Parathyroid adenoma (tissue), 2 donors: ENCODE measurements around the gene MAP2K2.

ENCODE experiments used
- H2AFZ ChIP-seq: fragments of 300-600 bp; sonication (generic); one replicate; pipeline ENCODE4 v1.7.0; 2017; ENCODE audit warnings: antibody characterized with exemption, mild to moderate bottlenecking
- H3K27ac ChIP-seq: fragments of 300-600 bp; sonication (generic); one replicate; pipeline ENCODE4 v1.7.0; 2017
- H3K27me3 ChIP-seq: fragments of 300-600 bp; sonication (generic); one replicate; pipeline ENCODE4 v1.7.0; 2017; ENCODE audit warnings: low read length; ENCODE audit not compliant: control insufficient read depth, insufficient read depth
- H3K36me3 ChIP-seq: fragments of 300-600 bp; sonication (generic); one replicate; pipeline ENCODE4 v1.7.0; 2017; ENCODE audit warnings: low read length; ENCODE audit not compliant: control insufficient read depth, insufficient read depth
- H3K4me1 ChIP-seq: fragments of 300-600 bp; sonication (generic); one replicate; pipeline ENCODE4 v1.7.0; 2017; ENCODE audit warnings: control low read depth
- H3K4me2 ChIP-seq: fragments of 300-600 bp; sonication (generic); one replicate; pipeline ENCODE4 v1.7.0; 2017; ENCODE audit warnings: low read length
- H3K4me3 ChIP-seq: fragments of 300-600 bp; sonication (generic); one replicate; pipeline ENCODE4 v1.7.0; 2017; ENCODE audit warnings: low read depth, low read length
- H3K79me2 ChIP-seq: fragments of 300-600 bp; sonication (generic); one replicate; pipeline ENCODE4 v1.7.0; 2017; ENCODE audit warnings: control low read depth
- H3K9ac ChIP-seq: fragments of 300-600 bp; sonication (generic); one replicate; pipeline ENCODE4 v1.7.0; 2017; ENCODE audit warnings: mild to moderate bottlenecking
- H3K9me3 ChIP-seq: fragments of 300-600 bp; sonication (generic); one replicate; pipeline ENCODE4 v1.7.0; 2017; ENCODE audit warnings: low read length; ENCODE audit not compliant: control insufficient read depth
- CTCF ChIP-seq: fragments of 300-600 bp; sonication (generic); IDR thresholded peaks from one replicate; pipeline ENCODE4 v1.7.0; 2017; ENCODE audit warnings: antibody characterized with exemption, mild to moderate bottlenecking
- donor health status: primary hyperparathyroidism.

Gene MAP2K2

GRCh38 chr19:4121273-4121612, 2.7 kb downstream of the MAP2K2 start:
- H3K4me1 ChIP-seq = peaks cover 7% of the 10 kb centered on the region
- no peaks in the 10 kb centered on the region for H3K36me3 ChIP-seq
- no peaks in the 10 kb centered on the region for H3K9me3 ChIP-seq
- no peak overlapping the region for H3K4me2 ChIP-seq
- no peak overlapping the region for H3K27ac ChIP-seq
- no peak overlapping the region for H3K9ac ChIP-seq
- peaks cover 18% of the 10 kb centered on the region for H3K79me2 ChIP-seq
- no peak overlapping the region for H3K4me3 ChIP-seq
- TF ChIP-seq CTCF = no peak
- H3K27me3 ChIP-seq = no peaks in the 10 kb centered on the region
- H2AFZ ChIP-seq = no peak overlapping the region

DNA sequence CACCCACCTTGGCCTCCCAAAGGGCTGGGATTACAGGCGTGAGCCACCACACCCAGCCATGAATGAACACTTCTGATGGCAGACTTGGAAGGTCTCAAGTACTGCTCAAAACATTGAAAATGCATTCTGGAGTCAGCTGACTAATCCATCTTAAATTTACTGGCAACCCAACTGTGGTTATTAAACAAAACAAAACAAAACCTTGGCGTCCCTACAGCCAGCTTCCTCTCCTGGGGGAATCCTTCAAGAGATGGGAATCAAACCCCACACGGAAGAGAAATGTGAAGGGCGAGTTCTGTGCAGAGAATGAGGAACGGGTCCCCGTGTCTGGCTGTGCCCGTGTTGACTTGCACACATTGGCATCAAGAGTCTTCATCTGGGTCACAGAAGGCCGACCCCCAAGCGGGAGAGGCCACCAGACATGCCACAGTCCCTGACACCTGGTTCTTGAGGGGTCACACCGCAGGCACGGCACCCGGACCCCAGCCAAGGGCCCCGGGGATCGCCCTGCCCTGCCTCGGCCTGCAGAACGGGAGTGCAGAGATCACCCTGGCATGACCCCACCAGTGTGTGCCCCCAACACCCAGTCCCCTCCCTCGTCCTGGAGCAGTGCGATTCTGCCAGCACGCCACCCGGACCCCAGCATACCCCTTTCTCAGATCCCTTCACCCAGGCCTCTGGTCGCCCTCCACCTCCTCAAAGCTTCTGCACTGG, 3.2 kb downstream of the MAP2K2 start:
- Histone ChIP-seq H2AFZ (no peak overlapping the region), H3K79me2 (peaks cover 18% of the 10 kb centered on the region), H3K4me2 (no peak overlapping the region), H3K4me1 (peaks cover 7% of the 10 kb centered on the region), H3K27me3 (no peaks in the 10 kb centered on the region), H3K27ac (no peak overlapping the region), H3K9ac (no peak overlapping the region), H3K4me3 (no peak overlapping the region), H3K36me3 (no peaks in the 10 kb centered on the region), H3K9me3 (no peaks in the 10 kb centered on the region)
- no peak for TF ChIP-seq CTCF

- Histone ChIP-seq H2AFZ (no peak overlapping the region), H3K4me1 (peaks cover 7% of the 10 kb centered on the region), H3K36me3 (no peaks in the 10 kb centered on the region)
Observed at GRCh38 chr19:4119763-4120162, 4.2 kb downstream of the MAP2K2 start.

DNA sequence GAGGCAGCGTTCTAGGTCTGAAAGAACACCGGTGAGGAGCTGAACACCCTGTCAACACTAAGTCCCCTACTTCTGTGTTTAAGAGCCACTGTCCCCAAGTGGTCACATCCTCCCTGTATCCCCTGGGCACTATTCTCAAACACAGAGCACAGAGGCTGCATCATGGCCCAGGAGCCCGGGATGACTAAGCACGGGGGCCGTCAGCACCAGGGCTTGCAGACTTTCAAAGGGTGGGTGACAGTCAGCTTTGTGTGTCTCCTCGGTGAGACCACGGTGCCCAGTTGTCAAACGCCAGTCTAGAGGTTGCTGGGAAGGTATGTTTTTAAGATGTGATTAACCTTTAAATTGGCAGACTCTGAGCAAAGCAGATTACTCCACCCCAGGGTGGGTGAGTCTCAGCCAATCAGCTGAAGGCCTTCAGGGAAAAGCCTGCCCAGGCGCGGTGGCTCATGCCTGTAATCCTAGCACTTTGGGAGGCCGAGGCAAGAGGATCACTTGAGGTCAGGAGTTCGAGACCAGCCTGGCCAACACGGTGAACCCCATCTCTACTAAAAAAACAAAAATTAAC, 8.0 kb downstream of the MAP2K2 start:
- no peaks in the 10 kb centered on the region for H3K9me3 ChIP-seq
- H3K4me3 ChIP-seq = no peak overlapping the region
- H3K9ac ChIP-seq = no peak overlapping the region
- TF ChIP-seq CTCF = no peak
- H3K4me1 ChIP-seq = no peaks in the 10 kb centered on the region
- H3K79me2 ChIP-seq = peaks cover 13% of the 10 kb centered on the region
- no peaks in the 10 kb centered on the region for H3K27me3 ChIP-seq
- no peak overlapping the region for H3K27ac ChIP-seq
- no peaks in the 10 kb centered on the region for H3K36me3 ChIP-seq
- no peak overlapping the region for H2AFZ ChIP-seq
- H3K4me2 ChIP-seq = no peak overlapping the region

More at GRCh38 chr19:4119763-4120162, 4.2 kb downstream of the MAP2K2 start:
- H3K9me3 ChIP-seq = no peaks in the 10 kb centered on the region
- no peak overlapping the region for H3K9ac ChIP-seq
- H3K79me2 ChIP-seq = peaks cover 22% of the 10 kb centered on the region
- H3K4me3 ChIP-seq = no peak overlapping the region
- H3K27me3 ChIP-seq = no peaks in the 10 kb centered on the region
- no peak overlapping the region for H3K4me2 ChIP-seq
- no peak overlapping the region for H3K27ac ChIP-seq
- no peak for TF ChIP-seq CTCF
